HG03575 (cell line): ENCODE results near the gene ZNF225.
"Not testable (repeated sequence)": the region's sequence is repeated elsewhere in the genome, so short reads cannot be mapped to it uniquely, and the experiment has no call there.

ENCODE experiments used
- ATAC-seq: cut with Tn5 transposase; IDR thresholded peaks from one replicate; pipeline ENCODE4 v1.9.1; 2021; ENCODE audit not compliant: unreplicated experiment, insufficient number of reproducible peaks, low FRiP score; ENCODE audit errors: extremely low read depth

ZNF225 gene

GRCh38 chr19:44113138-44113783 is at the start of gene ZNF225:
Gene ZNF225, plus strand, starts transcription at chr19:44113399. Its CDS starts 2,429 bp downstream, at chr19:44115828.
- no peak for ATAC-seq

GRCh38 chr19:44066305-44066704 is 46.9 kb upstream of the ZNF225 start:
- no peak for ATAC-seq

GRCh38 chr19:44069415-44069814 is 43.8 kb upstream of the ZNF225 start:
- no peak for ATAC-seq

- peak; percentile 73 for ATAC-seq
Observed at GRCh38 chr19:44071824-44072542, 41.2 kb upstream of the ZNF225 start, which contains the start of gene ZNF284. Gene ZNF284, plus strand, starts transcription at chr19:44072159. Its CDS starts 4,231 bp downstream, at chr19:44076390.

- no peak for ATAC-seq
Observed at GRCh38 chr19:44072543-44073401, 40.4 kb upstream of the ZNF225 start.

- ATAC-seq = no peak
Observed at GRCh38 chr19:44076325-44076724, 36.9 kb upstream of the ZNF225 start.

GRCh38 chr19:44092108-44092507 is 21.1 kb upstream of the ZNF225 start:
- ATAC-seq = no peak

- ATAC-seq = no peak
Observed at GRCh38 chr19:44093931-44094765, 19.1 kb upstream of the ZNF225 start, which contains the start of gene ZNF224. Gene ZNF224, plus strand, starts transcription at chr19:44094361. Its CDS starts 3,513 bp downstream, at chr19:44097874.

GRCh38 chr19:44107751-44108150 is 5.4 kb upstream of the ZNF225 start:
- ATAC-seq = no peak

- ATAC-seq = no peak
Observed at GRCh38 chr19:44109458-44109857, 3.7 kb upstream of the ZNF225 start.

- no peak for ATAC-seq
Observed at GRCh38 chr19:44111910-44112463, 1.2 kb upstream of the ZNF225 start.

GRCh38 chr19:44112802-44113137 is 429 bp upstream of the ZNF225 start:
- ATAC-seq = no peak

GRCh38 chr19:44113784-44114390 is 688 bp downstream of the ZNF225 start:
- ATAC-seq = no peak

- ATAC-seq = not testable (repeated sequence)
Observed at GRCh38 chr19:44121162-44121561, 8.0 kb downstream of the ZNF225 start.

- no peak for ATAC-seq
Observed at GRCh38 chr19:44131955-44132354, 18.8 kb downstream of the ZNF225 start.

- ATAC-seq = no peak
Observed at GRCh38 chr19:44141191-44142058, 28.2 kb downstream of the ZNF225 start, which contains the start of gene ZNF234. Gene ZNF234, plus strand, starts transcription at chr19:44141554. Its CDS starts 3,079 bp downstream, at chr19:44144633.

GRCh38 chr19:44142059-44142433 is 28.8 kb downstream of the ZNF225 start:
- no peak for ATAC-seq
